WTC11 (cell line): ENCODE measurements around the gene CAPN15. TPM values are rescaled to one million over a fixed set of nuclear protein-coding genes. Genes with fewer than 3 reads are reported as not detected.
A peak's percentile ranks its signal among the peaks of the same experiment; 100 is the strongest.

Experiments
- ATAC-seq: fragments of 200-7000 bp; cut with Tn5 transposase; 2 replicates; pipeline ENCODE4 v1.10.0; 2021; ENCODE audit warnings: mild to moderate bottlenecking, moderate library complexity
- CTCF ChIA-PET: fragments of 300-600 bp; sonication (Branson Sonifier 250); formaldehyde crosslinking; loops from one replicate; lab custom pipeline; 2021; ENCODE audit warnings: antibody characterized with exemption; lab: Charles Lee
- POLR2A ChIA-PET: fragments of 350-600 bp; sonication (Branson Sonifier 250); formaldehyde crosslinking; loops from one replicate; lab custom pipeline; 2021; ENCODE audit warnings: antibody characterized with exemption; lab: Charles Lee
- DNase-seq: peaks from one replicate; pipeline ENCODE4 v3.0.0; 2021; ENCODE audit warnings: low spot score
- H3K27ac Mint-ChIP-seq: 2 replicates; pipeline ENCODE4 v1.8.0; 2021; ENCODE audit warnings: mixed read lengths
- H3K27me3 Mint-ChIP-seq: 2 replicates; pipeline ENCODE4 v1.8.0; 2021; ENCODE audit warnings: low read depth, mild to moderate bottlenecking, moderate library complexity, mixed read lengths
- H3K36me3 Mint-ChIP-seq: 2 replicates; pipeline ENCODE4 v1.8.0; 2021; ENCODE audit warnings: mixed read lengths
- H3K4me1 Mint-ChIP-seq: 2 replicates; pipeline ENCODE4 v1.8.0; 2022; ENCODE audit warnings: mixed read lengths
- H3K4me3 Mint-ChIP-seq: 2 replicates; pipeline ENCODE4 v1.8.0; 2021; ENCODE audit warnings: mild to moderate bottlenecking, moderate library complexity, mixed read lengths
- H3K9me3 Mint-ChIP-seq: 2 replicates; pipeline ENCODE4 v1.8.0; 2021; ENCODE audit warnings: mixed read lengths
- CREB1 ChIP-seq: sonication (generic); formaldehyde crosslinking; IDR thresholded peaks from 2 replicates; pipeline ENCODE4 v1.8.0; 2023; ENCODE audit warnings: mild to moderate bottlenecking, missing genetic modification reagents
- CREM ChIP-seq: sonication (generic); formaldehyde crosslinking; IDR thresholded peaks from 2 replicates; pipeline ENCODE4 v1.8.1; 2022; ENCODE audit warnings: mild to moderate bottlenecking, missing genetic modification reagents, moderate library complexity
- E2F1 ChIP-seq: sonication (generic); formaldehyde crosslinking; IDR thresholded peaks from 2 replicates; pipeline ENCODE4 v1.8.0; 2022; ENCODE audit warnings: mild to moderate bottlenecking, missing genetic modification reagents
- ERG ChIP-seq: fragments of 250-450 bp; sonication (Bioruptor Pico); IDR thresholded peaks from 2 replicates; pipeline ENCODE4 v1.8.0; 2021; ENCODE audit warnings: mild to moderate bottlenecking
- ETV6 ChIP-seq: sonication (generic); formaldehyde crosslinking; IDR thresholded peaks from 2 replicates; pipeline ENCODE4 v1.8.1; 2022; ENCODE audit warnings: mild to moderate bottlenecking, missing genetic modification reagents
- FOXP4 ChIP-seq: sonication (generic); formaldehyde crosslinking; IDR thresholded peaks from 2 replicates; pipeline ENCODE4 v1.8.0; 2022; ENCODE audit warnings: mild to moderate bottlenecking, missing genetic modification reagents
- MYBL2 ChIP-seq: sonication (generic); formaldehyde crosslinking; IDR thresholded peaks from 2 replicates; pipeline ENCODE4 v1.8.1; 2023; ENCODE audit warnings: mild to moderate bottlenecking, moderate library complexity, missing genetic modification reagents
- NFE2L1 ChIP-seq: sonication (generic); formaldehyde crosslinking; IDR thresholded peaks from 2 replicates; pipeline ENCODE4 v1.8.1; 2023; ENCODE audit warnings: missing genetic modification reagents
- NR2C2 ChIP-seq: sonication (generic); formaldehyde crosslinking; IDR thresholded peaks from 2 replicates; pipeline ENCODE4 v1.8.0; 2022; ENCODE audit warnings: mild to moderate bottlenecking, missing genetic modification reagents
- NR3C1 ChIP-seq: sonication (generic); formaldehyde crosslinking; conservative IDR thresholded peaks from 2 replicates; pipeline ENCODE4 v1.8.1; 2023; ENCODE audit warnings: low read depth, mild to moderate bottlenecking, missing genetic modification reagents
- PREB ChIP-seq: sonication (generic); formaldehyde crosslinking; IDR thresholded peaks from 2 replicates; pipeline ENCODE4 v1.8.1; 2022; ENCODE audit warnings: mild to moderate bottlenecking, missing genetic modification reagents, moderate library complexity, borderline replicate concordance
- RELA ChIP-seq: sonication (generic); formaldehyde crosslinking; IDR thresholded peaks from 2 replicates; pipeline ENCODE4 v1.8.1; 2022; ENCODE audit warnings: missing genetic modification reagents, mild to moderate bottlenecking, borderline replicate concordance
- SMAD3 ChIP-seq: sonication (generic); formaldehyde crosslinking; IDR thresholded peaks from 2 replicates; pipeline ENCODE4 v1.8.0; 2022; ENCODE audit warnings: missing genetic modification reagents, mild to moderate bottlenecking, borderline replicate concordance
- SOX15 ChIP-seq: fragments of 250-450 bp; sonication (Bioruptor Pico); IDR thresholded peaks from 2 replicates; pipeline ENCODE4 v1.9.0; 2021; ENCODE audit warnings: mild to moderate bottlenecking
- STAT6 ChIP-seq: sonication (generic); formaldehyde crosslinking; conservative IDR thresholded peaks from 2 replicates; pipeline ENCODE4 v1.8.1; 2023; ENCODE audit warnings: mild to moderate bottlenecking, low read depth, missing genetic modification reagents, moderate library complexity
- TCF7 ChIP-seq: sonication (generic); formaldehyde crosslinking; IDR thresholded peaks from 2 replicates; pipeline ENCODE4 v1.8.0; 2022; ENCODE audit warnings: mild to moderate bottlenecking, low read depth, missing genetic modification reagents, moderate library complexity
- TP53 ChIP-seq: sonication (generic); formaldehyde crosslinking; IDR thresholded peaks from 2 replicates; pipeline ENCODE4 v1.8.1; 2023; ENCODE audit warnings: mild to moderate bottlenecking, missing genetic modification reagents
- USF1 ChIP-seq: sonication (generic); formaldehyde crosslinking; IDR thresholded peaks from 2 replicates; pipeline ENCODE4 v1.8.0; 2022; ENCODE audit warnings: mild to moderate bottlenecking, missing genetic modification reagents
- ZMAT4 ChIP-seq: fragments of 250-450 bp; sonication (Bioruptor Pico); IDR thresholded peaks from 2 replicates; pipeline ENCODE4 v1.9.0; 2021; ENCODE audit warnings: mild to moderate bottlenecking
- ZNF138 ChIP-seq: sonication (generic); formaldehyde crosslinking; conservative IDR thresholded peaks from 2 replicates; pipeline ENCODE4 v1.8.1; 2022; ENCODE audit warnings: mild to moderate bottlenecking, moderate library complexity, missing genetic modification reagents
- ZNF396 ChIP-seq: fragments of 250-450 bp; sonication (Bioruptor Pico); IDR thresholded peaks from 2 replicates; pipeline ENCODE4 v1.8.0; 2021; ENCODE audit warnings: mild to moderate bottlenecking, moderate library complexity, borderline replicate concordance
- total RNA-seq: library from RNA; stranded (reverse); gene quantifications from 3 replicates; pipeline ENCODE4 v1.2.3, GENCODE V29; 2021

The CAPN15 gene
- total RNA-seq, 1 experiment from 2014 or later = 110 TPM

GRCh38 chr16:526181-527014 is 1.1 kb upstream of the CAPN15 start:
- ATAC-seq = peak; percentile 4
- peak; percentile 54 for DNase-seq
- H3K27ac Mint-ChIP-seq = peak overlapping the region; percentile 76; the same call in 1 of the 2 replicates
- no peaks in the 10 kb centered on the region for H3K9me3 Mint-ChIP-seq
- H3K27me3 Mint-ChIP-seq = no peaks in the 10 kb centered on the region
- TF ChIP-seq ETV6 (CRISPR knock-in tag) (no peak), ZNF396 (CRISPR knock-in tag) (no peak), TP53 (CRISPR knock-in tag) (no peak), ZMAT4 (CRISPR knock-in tag) (no peak), NR2C2 (CRISPR knock-in tag) (peak; percentile 37; the same call in 1 of the 2 replicates), FOXP4 (CRISPR knock-in tag) (no peak), RELA (CRISPR knock-in tag) (no peak), ERG (CRISPR knock-in tag) (no peak), ZNF138 (no peak), TCF7 (CRISPR knock-in tag) (peak; percentile 12; the same call in 1 of the 2 replicates), SMAD3 (CRISPR knock-in tag) (no peak), CREB1 (CRISPR knock-in tag) (no peak), USF1 (CRISPR knock-in tag) (no peak), MYBL2 (CRISPR knock-in tag) (0 out of 2 replicates have a peak, but pooled peaks have one; percentile 19), E2F1 (CRISPR knock-in tag) (0 out of 2 replicates have a peak, but pooled peaks have one; percentile 33), CREM (CRISPR knock-in tag) (no peak), NR3C1 (CRISPR knock-in tag) (no peak), NFE2L1 (CRISPR knock-in tag) (no peak), PREB (no peak), SOX15 (CRISPR knock-in tag) (no peak), STAT6 (CRISPR knock-in tag) (no peak)
- H3K4me1 Mint-ChIP-seq = peaks cover 20% of the 10 kb centered on the region
- 0 out of 2 replicates have a peak, but pooled peaks cover 2% of the 10 kb centered on the region for H3K36me3 Mint-ChIP-seq
- ChIA-PET CTCF (interaction anchor here (0.6 to 2.1 kb wide), 14 partner anchors 10 to 1629 kb away, joined by 3 to 10 read pairs (median 4); partner anchors contain the start of gene TRAF7), POLR2A (interaction anchor here (1.2 kb wide), 1 partner anchor 13 kb away, joined by 3 read pairs; no protein-coding TSS in a partner anchor)
- H3K4me3 Mint-ChIP-seq = peak overlapping the region; percentile 89
